ENCODE measurements around the gene TBC1D10B. TPM values are rescaled to one million over a fixed set of nuclear protein-coding genes. Genes with fewer than 3 reads are reported as not detected.

TBC1D10B gene
- total RNA-seq, 1 donor from 2014 or later: 43.3 TPM

GRCh38 chr16:30369938-30370455 is 297 bp downstream of the TBC1D10B start:
- Mint-ChIP-seq H3K4me3 (ENCODE audit: unreplicated experiment) (peak overlapping the region; percentile 86), H3K4me1 (ENCODE audit: low read depth) (peaks cover 43% of the 10 kb centered on the region), H3K27ac (ENCODE audit: unreplicated experiment) (no peak overlapping the region), H3K9me3 (ENCODE audit: low read depth) (no peaks in the 10 kb centered on the region), H3K36me3 (ENCODE audit: low read depth) (peaks cover 5% of the 10 kb centered on the region), H3K27me3 (ENCODE audit: low read depth) (no peaks in the 10 kb centered on the region)
- no peak for DNase-seq (ENCODE audit: low spot score)
- peak; percentile 35 for TF ChIP-seq CTCF (IDR thresholded peaks at IDR 0.05)

GRCh38 chr16:30369091-30369937 is 980 bp downstream of the TBC1D10B start:
- Mint-ChIP-seq H3K36me3 (ENCODE audit: low read depth) (peaks cover 9% of the 10 kb centered on the region), H3K4me1 (ENCODE audit: low read depth) (peaks cover 43% of the 10 kb centered on the region), H3K4me3 (ENCODE audit: unreplicated experiment) (peak overlapping the region; percentile 86), H3K9me3 (ENCODE audit: low read depth) (no peaks in the 10 kb centered on the region), H3K27ac (ENCODE audit: unreplicated experiment) (peak overlapping the region; percentile 81), H3K27me3 (ENCODE audit: low read depth) (no peaks in the 10 kb centered on the region)
- no peak for TF ChIP-seq CTCF (IDR thresholded peaks at IDR 0.05)
- no peak for DNase-seq (ENCODE audit: low spot score)

GRCh38 chr16:30368792-30369090 is 1.6 kb downstream of the TBC1D10B start:
- no peak for TF ChIP-seq CTCF (IDR thresholded peaks at IDR 0.05)
- Mint-ChIP-seq H3K4me3 (ENCODE audit: unreplicated experiment) (peak overlapping the region; percentile 86), H3K27me3 (ENCODE audit: low read depth) (no peaks in the 10 kb centered on the region), H3K27ac (ENCODE audit: unreplicated experiment) (peak overlapping the region; percentile 81), H3K36me3 (ENCODE audit: low read depth) (peaks cover 9% of the 10 kb centered on the region), H3K4me1 (ENCODE audit: low read depth) (peaks cover 43% of the 10 kb centered on the region), H3K9me3 (ENCODE audit: low read depth) (no peaks in the 10 kb centered on the region)
- DNase-seq (ENCODE audit: low spot score): no peak

- H3K27ac Mint-ChIP-seq (ENCODE audit: unreplicated experiment): peak overlapping the region; percentile 81
- H3K4me3 Mint-ChIP-seq (ENCODE audit: unreplicated experiment): peak overlapping the region; percentile 86
- H3K9me3 Mint-ChIP-seq (ENCODE audit: low read depth): no peaks in the 10 kb centered on the region
- peaks cover 9% of the 10 kb centered on the region for H3K36me3 Mint-ChIP-seq (ENCODE audit: low read depth)
- peaks cover 43% of the 10 kb centered on the region for H3K4me1 Mint-ChIP-seq (ENCODE audit: low read depth)
- H3K27me3 Mint-ChIP-seq (ENCODE audit: low read depth): no peaks in the 10 kb centered on the region
- no peak for TF ChIP-seq CTCF (IDR thresholded peaks at IDR 0.05)
- DNase-seq (ENCODE audit: low spot score): no peak
Measured at GRCh38 chr16:30368122-30368791, 2.0 kb downstream of the TBC1D10B start.

GRCh38 chr16:30367349-30368009 is 2.8 kb downstream of the TBC1D10B start:
- peak overlapping the region; percentile 81 for H3K27ac Mint-ChIP-seq (ENCODE audit: unreplicated experiment)
- H3K4me3 Mint-ChIP-seq (ENCODE audit: unreplicated experiment): peak overlapping the region; percentile 86
- no peak for DNase-seq (ENCODE audit: low spot score)
- peaks cover 14% of the 10 kb centered on the region for H3K36me3 Mint-ChIP-seq (ENCODE audit: low read depth)
- no peaks in the 10 kb centered on the region for H3K9me3 Mint-ChIP-seq (ENCODE audit: low read depth)
- peaks cover 43% of the 10 kb centered on the region for H3K4me1 Mint-ChIP-seq (ENCODE audit: low read depth)
- no peak for TF ChIP-seq CTCF (IDR thresholded peaks at IDR 0.05)
- H3K27me3 Mint-ChIP-seq (ENCODE audit: low read depth): no peaks in the 10 kb centered on the region
